GM12891 (cell line): ENCODE measurements around the gene HDAC4.

Experiments used
- PAX5 ChIP-seq: IDR thresholded peaks from 2 replicates; pipeline ENCODE4 v1.6.1; 2011; ENCODE audit warnings: low read length, moderate library complexity, mild to moderate bottlenecking; ENCODE audit not compliant: insufficient read depth, severe bottlenecking
- POLR2A ChIP-seq: IDR thresholded peaks from 2 replicates; pipeline ENCODE4 v1.6.1; 2011; ENCODE audit warnings: low read depth, low read length, control low read depth
- POLR2AphosphoS5 ChIP-seq: IDR thresholded peaks from 2 replicates; pipeline ENCODE4 v1.6.1; 2011; ENCODE audit warnings: low read depth, low read length, control low read depth
- POU2F2 ChIP-seq: IDR thresholded peaks from 2 replicates; pipeline ENCODE4 v1.6.1; 2011; ENCODE audit warnings: low read depth, mild to moderate bottlenecking, control low read depth, low read length, moderate library complexity
- SPI1 ChIP-seq: IDR thresholded peaks from 2 replicates; pipeline ENCODE4 v1.6.1; 2011; ENCODE audit warnings: low read depth, low read length, control low read depth
- TAF1 ChIP-seq: IDR thresholded peaks from 2 replicates; pipeline ENCODE4 v1.6.1; 2011; ENCODE audit warnings: low read depth, low read length, control low read depth

DNA sequence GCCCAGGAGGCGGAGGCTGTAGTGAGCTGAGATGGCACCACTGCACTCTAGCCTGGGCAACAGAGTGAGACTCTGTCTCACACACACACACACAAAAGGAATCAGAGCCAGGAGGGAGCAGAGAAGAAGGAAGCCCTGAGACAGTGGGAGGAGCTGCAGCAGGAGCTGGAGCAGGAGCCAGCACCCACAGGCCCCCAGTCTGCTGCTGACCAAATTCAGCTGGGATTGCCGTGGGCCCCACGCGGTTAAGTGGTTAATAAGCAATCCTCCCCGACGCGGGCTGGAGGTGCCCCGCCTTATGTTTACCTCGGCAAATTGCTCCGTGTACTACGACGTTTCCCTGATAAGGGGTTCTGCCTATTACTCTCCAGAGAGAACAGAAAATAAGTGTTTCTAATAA is 287.6 kb downstream of the HDAC4 start:
- TF ChIP-seq POLR2A: no peak
- no peak for TF ChIP-seq POLR2AphosphoS5
- no peak for TF ChIP-seq TAF1
- no peak for TF ChIP-seq PAX5
- TF ChIP-seq SPI1: no peak
- no peak for TF ChIP-seq POU2F2
